ENCODE data around the gene CRBN.

The CRBN gene
- 99.6 reads per million, percentile 82 among the genes with 10 or more reads in this experiment for total RNA-seq

- peak; percentile 88 for DNase-seq
Observed at GRCh38 chr3:3179407-3180094, at the start of gene CRBN. Gene CRBN, minus strand, starts transcription at chr3:3179691. Its CDS starts 4 bp downstream, at chr3:3179687.

DNA sequence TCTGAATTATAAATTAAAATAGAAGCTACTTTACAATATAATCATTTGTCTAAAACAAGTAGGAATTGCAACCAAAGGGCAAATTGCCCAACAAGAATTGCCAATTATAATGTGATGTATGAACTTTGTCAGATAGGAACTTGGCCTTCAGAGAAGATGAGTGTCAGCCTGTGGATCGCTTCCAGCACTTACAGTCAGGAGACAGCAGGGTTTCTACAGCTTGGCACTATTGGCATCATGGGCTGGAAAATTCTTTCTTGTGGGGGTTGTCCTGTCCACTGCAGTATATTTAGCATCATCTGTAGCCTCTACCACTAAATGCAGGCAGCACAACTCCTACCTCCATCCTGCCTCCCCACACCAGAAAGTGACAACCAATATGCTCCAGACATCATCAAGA, 48.1 kb upstream of the CRBN start:
- no peak for DNase-seq

DNA sequence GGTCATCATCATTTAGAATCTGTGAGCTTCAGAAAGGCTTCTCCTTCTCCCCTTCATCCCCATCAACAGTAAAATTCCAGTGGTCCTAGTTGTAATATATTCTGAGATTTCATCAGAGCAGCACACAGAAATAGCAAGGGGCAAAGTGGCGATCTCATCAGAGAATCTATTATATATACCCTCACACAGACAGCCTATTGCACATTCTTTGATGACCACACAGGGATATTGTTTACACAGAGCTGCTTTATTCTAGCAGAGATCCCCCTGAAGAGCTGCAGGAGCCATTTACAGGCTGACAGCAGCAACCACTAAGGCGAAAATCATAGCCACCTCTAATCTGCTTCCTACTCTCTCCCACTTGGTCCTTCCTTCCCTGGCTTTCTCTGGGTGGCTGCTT, 42.0 kb upstream of the CRBN start:
- no peak for DNase-seq

DNA sequence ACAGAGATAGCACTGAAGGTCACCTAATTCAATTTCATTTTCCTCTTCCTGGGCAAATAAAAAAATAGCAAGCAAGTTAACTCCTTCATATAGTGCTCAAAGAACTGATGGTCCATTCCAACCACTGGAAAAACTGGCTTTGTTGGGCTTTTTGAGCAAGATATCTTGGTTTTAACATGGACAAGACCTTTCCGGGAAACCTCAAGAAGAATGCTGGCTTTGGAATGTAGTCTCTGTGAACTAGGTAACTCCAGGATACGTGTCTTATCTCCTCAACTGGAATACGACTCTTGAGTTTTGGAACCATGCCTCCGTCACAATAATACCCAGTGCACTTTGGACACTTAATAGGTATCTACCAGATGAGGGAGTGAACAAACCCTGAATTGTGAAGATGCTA, 36.9 kb upstream of the CRBN start:
- no peak for DNase-seq

DNA sequence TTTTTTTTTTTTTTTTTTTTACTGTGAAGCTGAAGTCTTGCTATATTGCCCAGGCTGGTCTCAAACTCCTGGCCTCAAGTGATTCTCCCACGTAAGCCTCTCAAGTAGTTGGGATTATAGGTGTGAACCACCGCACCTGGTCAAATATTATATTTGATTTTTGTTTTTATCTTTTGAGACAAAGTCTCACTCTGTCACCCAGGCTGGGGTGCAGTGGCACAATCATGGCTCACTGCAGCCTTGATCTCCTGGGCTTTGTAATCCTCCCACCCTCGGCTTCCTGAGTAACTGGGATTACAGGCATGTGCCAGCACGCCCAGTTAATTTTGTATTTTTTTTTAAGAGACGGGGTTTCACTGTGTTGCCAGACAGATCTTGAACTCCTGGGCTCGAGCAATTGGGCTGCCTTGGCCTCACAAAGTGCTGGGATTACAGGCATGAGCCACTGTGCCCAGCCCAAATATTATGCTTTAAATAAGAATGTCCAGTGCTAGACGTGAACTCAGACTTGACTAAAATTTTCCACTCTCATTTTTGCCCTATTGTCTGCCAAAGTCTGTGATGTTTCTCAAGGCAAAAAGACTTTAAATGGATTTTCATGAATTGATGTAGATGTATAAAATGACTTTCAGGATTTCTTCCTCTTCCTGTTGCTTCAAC, 33.4 kb upstream of the CRBN start:
- DNase-seq: no peak

GRCh38 chr3:3209714-3210113, 30.2 kb upstream of the CRBN start:
- DNase-seq: no peak

DNA sequence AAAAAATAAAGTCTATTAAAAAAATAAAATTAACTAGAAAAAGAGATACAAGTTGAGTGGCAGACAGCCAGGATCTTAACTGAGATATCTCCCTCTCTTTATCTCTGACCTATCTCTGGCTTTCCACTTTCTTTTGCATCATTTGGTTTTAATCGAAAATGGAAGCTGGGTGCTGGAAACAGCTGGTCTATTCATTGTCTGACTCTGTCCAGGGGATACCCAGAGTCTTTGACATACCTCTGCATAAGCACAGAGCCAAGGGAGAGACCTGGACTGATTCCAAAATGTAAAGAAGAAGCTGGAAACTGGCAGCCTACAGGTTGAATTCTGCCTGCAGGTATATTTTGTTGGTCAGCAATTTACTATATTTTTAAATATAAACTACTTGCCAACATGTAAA, 29.6 kb upstream of the CRBN start:
- no peak for DNase-seq

- no peak for DNase-seq
Observed at GRCh38 chr3:3201611-3202010, 22.1 kb upstream of the CRBN start.

GRCh38 chr3:3200632-3201212, 21.2 kb upstream of the CRBN start:
- no peak for DNase-seq

- no peak for DNase-seq
Observed at GRCh38 chr3:3199306-3199705, 19.8 kb upstream of the CRBN start.

- DNase-seq: no peak
Observed at GRCh38 chr3:3196148-3196861, 16.8 kb upstream of the CRBN start.

GRCh38 chr3:3194861-3195260, 15.4 kb upstream of the CRBN start:
- no peak for DNase-seq

DNA sequence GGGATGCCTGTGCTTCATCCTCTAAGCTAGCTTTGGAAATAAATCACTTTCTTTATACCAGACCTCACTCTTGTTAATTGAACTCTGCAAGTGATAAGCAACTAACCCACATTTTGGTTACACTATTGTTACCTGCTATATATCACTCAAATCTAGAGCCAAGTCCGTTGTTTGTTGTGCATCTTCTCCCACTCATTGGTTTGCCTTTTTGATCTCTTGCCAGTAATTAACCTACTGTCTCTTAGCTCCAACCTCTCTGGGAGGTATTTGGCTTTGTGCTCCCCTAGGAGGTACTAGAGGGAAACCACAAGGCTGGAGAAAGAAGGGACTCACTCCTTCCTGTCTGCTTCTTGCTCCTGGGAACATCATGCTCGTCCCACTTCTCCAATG, 12.8 kb upstream of the CRBN start:
- no peak for DNase-seq

DNA sequence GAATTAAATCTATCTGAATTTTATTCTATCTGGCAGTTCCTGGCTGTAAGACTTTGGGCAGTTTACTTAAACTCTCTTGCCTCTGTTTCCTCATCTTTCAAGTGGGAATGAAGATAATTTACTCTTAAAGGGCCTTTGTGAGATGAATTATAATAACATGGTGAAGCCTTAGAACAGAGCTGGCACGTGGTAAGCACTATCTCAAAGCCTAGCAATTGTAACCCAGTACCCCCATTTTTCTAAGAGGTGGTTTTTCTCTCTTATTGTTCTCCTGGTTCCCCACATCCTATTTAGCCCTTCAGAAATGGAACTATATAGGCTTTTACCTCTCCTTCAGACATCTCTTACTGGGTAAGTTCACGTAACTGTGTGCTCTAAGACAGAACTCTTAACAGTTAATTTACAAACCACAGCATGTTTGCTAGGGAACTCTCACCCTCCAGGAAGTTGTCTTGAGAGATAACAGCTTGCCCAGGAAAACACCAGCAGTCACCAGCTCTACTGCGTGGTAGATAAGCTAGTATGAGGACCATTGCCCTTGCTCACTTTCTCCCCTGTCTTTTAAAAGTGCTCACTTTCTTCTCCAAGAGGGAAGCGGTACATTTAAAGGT, 12.3 kb upstream of the CRBN start:
- no peak for DNase-seq

- DNase-seq: no peak
Observed at GRCh38 chr3:3189961-3190360, 10.5 kb upstream of the CRBN start.

GRCh38 chr3:3189102-3189727, 9.7 kb upstream of the CRBN start:
- DNase-seq: no peak

DNA sequence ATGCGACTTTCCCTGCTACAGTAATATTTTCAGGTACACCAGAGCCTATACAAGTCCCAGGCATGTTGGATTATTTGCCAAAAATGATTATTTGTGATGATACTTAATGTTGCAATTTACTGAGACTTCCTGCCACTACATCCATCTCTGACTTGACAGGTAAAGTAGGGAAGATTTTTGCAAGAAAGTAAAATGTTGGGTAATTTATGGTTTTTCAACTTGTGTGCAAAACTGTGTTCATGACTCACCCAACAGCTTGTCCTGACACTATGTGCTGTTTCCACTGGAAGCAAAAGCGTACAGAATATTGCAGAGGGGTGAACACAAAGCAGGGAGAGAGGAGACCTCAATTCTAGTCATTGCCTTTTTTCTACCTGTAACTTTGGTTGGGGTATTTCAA, 5.4 kb upstream of the CRBN start:
- DNase-seq: no peak

GRCh38 chr3:3180456-3180855, 965 bp upstream of the CRBN start:
- no peak for DNase-seq

GRCh38 chr3:3178498-3179328, 778 bp downstream of the CRBN start:
- DNase-seq: no peak

DNA sequence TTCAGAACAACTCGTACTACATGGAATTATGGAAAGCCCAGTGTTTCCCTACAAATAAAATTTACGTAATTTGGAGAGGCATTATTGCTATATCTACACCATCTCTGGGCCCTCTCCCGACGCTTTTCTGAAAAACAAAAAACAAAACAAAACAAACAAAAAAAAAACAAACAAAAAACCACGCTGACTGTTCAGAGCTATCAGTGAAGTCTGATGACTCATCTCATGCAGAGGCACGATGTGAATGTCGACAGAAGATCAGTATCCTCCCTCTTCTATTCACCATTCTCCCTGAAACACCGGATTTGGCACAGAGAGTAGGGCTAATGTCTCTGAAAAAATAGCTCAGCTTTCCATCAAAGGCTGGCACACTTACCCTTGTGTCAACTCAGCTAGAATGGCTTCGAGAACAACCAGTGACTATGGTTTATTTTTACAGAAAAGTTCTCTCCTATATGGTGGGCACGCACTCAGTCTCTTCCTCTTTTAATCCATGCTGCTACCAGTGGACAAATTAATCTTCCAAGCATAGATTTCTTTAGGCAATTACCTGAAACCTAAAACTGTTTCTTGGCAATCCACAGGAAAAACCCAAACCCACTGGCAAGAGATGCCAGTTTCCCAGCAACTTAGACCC, 1.5 kb downstream of the CRBN start:
- no peak for DNase-seq

DNA sequence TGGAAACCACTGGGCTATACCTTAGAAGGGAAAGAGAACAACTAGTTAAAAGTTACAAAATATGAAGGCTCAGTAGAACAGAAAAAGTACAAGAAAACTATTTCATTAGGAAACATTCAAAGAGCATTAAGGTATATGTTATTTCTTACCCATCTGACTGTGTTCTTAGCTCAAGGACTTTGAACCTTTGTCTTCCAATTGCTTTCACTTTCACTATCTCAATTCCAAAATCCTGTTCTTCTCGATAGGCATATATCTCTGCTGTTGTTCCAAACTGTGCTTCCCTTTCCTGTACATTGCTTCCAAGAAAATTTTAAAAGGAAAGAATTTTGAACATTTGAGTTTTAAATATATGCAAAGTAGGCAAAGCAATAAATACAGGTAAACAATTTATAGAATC, 6.9 kb downstream of the CRBN start:
- no peak for DNase-seq

Data from effector CD4-positive, alpha-beta T cell (primary cell).